SK-N-SH (cell line): ENCODE results near the gene S1PR3. TPM values are rescaled to one million over a fixed set of nuclear protein-coding genes. Genes with fewer than 3 reads are reported as not detected.

Source experiments
- CTCF ChIA-PET: fragments of 300-600, 350-600 bp; formaldehyde crosslinking; extraction: SDS; loops from one replicate; lab custom pipeline; 2021; lab: Yijun Ruan, JAX
- POLR2A ChIA-PET: fragments of 350-600 bp; sonication (Branson Sonifier 250); formaldehyde crosslinking; extraction: SDS; loops from one replicate; lab custom pipeline; 2020; ENCODE audit warnings: antibody characterized with exemption, inconsistent platforms; lab: Yijun Ruan, JAX
- DNase-seq: peaks from one replicate; pipeline ENCODE4 v3.0.0; 2012
- H2AFZ ChIP-seq: fragments of 200-600 bp; sonication (generic); 2 replicates; pipeline ENCODE4 v1.8.1; 2016; ENCODE audit warnings: antibody characterized with exemption, mild to moderate bottlenecking, low read depth
- H3F3A ChIP-seq: fragments of 200-600 bp; sonication (generic); replicated peaks from 2 replicates; pipeline ENCODE3; 2016; ENCODE audit warnings: antibody characterized with exemption, mild to moderate bottlenecking; ENCODE audit not compliant: insufficient read depth
- H3K27ac ChIP-seq, 2 experiments: fragments of 200-500 bp in 1 of 2; fragments of 200-600 bp in 1 of 2; sonication (Bioruptor generic) in 1 of 2; sonication (generic), shearing (Covaris generic) in 1 of 2; 2 replicates each; pipeline versions ENCODE4 v1.5.1 to v1.6.1; 2014 to 2016; ENCODE audit warnings: low read depth in 2 of 2, inconsistent platforms in 1 of 2, low read length in 1 of 2, mild to moderate bottlenecking in 1 of 2, mixed read lengths in 1 of 2
- H3K27me3 ChIP-seq: fragments of 200-600 bp; sonication (generic), shearing (Covaris generic); 2 replicates; pipeline ENCODE4 v1.6.1; 2016; ENCODE audit warnings: mixed run types; ENCODE audit not compliant: insufficient read depth
- H3K36me3 ChIP-seq, 2 experiments: fragments of 200-500 bp in 1 of 2; fragments of 200-600 bp in 1 of 2; sonication (Bioruptor generic) in 1 of 2; sonication (generic) in 1 of 2; replicated peaks in 1 of 2; 2 replicates each; pipeline versions ENCODE3 to v1.5.1; 2014 to 2016; ENCODE audit warnings: low read length in 1 of 2, mild to moderate bottlenecking in 1 of 2; ENCODE audit not compliant: insufficient read depth in 2 of 2, control insufficient read depth in 1 of 2
- H3K4me1 ChIP-seq, 2 experiments: fragments of 200-500 bp in 1 of 2; fragments of 200-600 bp in 1 of 2; sonication (Bioruptor generic) in 1 of 2; sonication (generic), shearing (Covaris generic) in 1 of 2; 2 replicates each; pipeline versions ENCODE4 v1.5.1 to v1.6.1; 2014 to 2016; ENCODE audit warnings: low read depth in 1 of 2, low read length in 1 of 2, mixed run types in 1 of 2; ENCODE audit not compliant: insufficient read depth in 2 of 2, control insufficient read depth in 1 of 2
- H3K4me2 ChIP-seq: fragments of 200-600 bp; sonication (generic), shearing (Covaris generic); 2 replicates; pipeline ENCODE4 v1.6.1; 2017; ENCODE audit warnings: mixed run types
- H3K4me3 ChIP-seq, 2 experiments: fragments of 200-500 bp in 1 of 2; fragments of 200-600 bp in 1 of 2; sonication (Bioruptor generic) in 1 of 2; sonication (generic), shearing (Covaris generic) in 1 of 2; 2 replicates each; pipeline versions ENCODE4 v1.5.1 to v1.8.1; 2014 to 2016; ENCODE audit warnings: low read depth in 2 of 2, inconsistent platforms in 1 of 2, low read length in 1 of 2, mild to moderate bottlenecking in 1 of 2, mixed read lengths in 1 of 2, moderate library complexity in 1 of 2
- H3K79me2 ChIP-seq: fragments of 200-600 bp; sonication (generic); 2 replicates; pipeline ENCODE4 v1.8.1; 2017; ENCODE audit warnings: mild to moderate bottlenecking; ENCODE audit not compliant: insufficient read depth
- H3K9ac ChIP-seq: fragments of 200-600 bp; sonication (generic); 2 replicates; pipeline ENCODE4 v1.6.1; 2017; ENCODE audit warnings: mixed run types
- H3K9me2 ChIP-seq: fragments of 200-600 bp; sonication (generic); 2 replicates; pipeline ENCODE4 v1.6.1; 2017; ENCODE audit warnings: mixed run types
- H3K9me3 ChIP-seq: fragments of 200-600 bp; sonication (generic); 2 replicates; pipeline ENCODE4 v1.6.1; 2017; ENCODE audit warnings: mixed run types, mild to moderate bottlenecking, moderate library complexity
- H4K20me1 ChIP-seq: fragments of 200-600 bp; sonication (generic); 2 replicates; pipeline ENCODE4 v1.6.1; 2017; ENCODE audit warnings: mild to moderate bottlenecking, mixed run types; ENCODE audit not compliant: insufficient read depth
- EP300 ChIP-seq, 2 experiments: IDR thresholded peaks; 2 replicates each; pipeline versions ENCODE4 v1.4.0 to v1.6.1; 2012; ENCODE audit warnings: borderline replicate concordance in 1 of 2, low read depth in 1 of 2, low read length in 1 of 2
- FOSL2 ChIP-seq: IDR thresholded peaks from 2 replicates; pipeline ENCODE4 v1.4.0; 2012; ENCODE audit warnings: low read depth, mild to moderate bottlenecking, moderate library complexity, borderline replicate concordance
- GATA2 ChIP-seq: sonication (generic); formaldehyde crosslinking; IDR thresholded peaks from 2 replicates; pipeline ENCODE4 v1.5.0; 2020; ENCODE audit warnings: mild to moderate bottlenecking, missing genetic modification reagents
- JUND ChIP-seq: IDR thresholded peaks from 2 replicates; pipeline ENCODE4 v1.4.0; 2012
- NFIC ChIP-seq: IDR thresholded peaks from 2 replicates; pipeline ENCODE4 v1.4.0; 2012; ENCODE audit warnings: borderline replicate concordance
- NRF1 ChIP-seq: IDR thresholded peaks from 2 replicates; pipeline ENCODE4 v1.6.1; 2012; ENCODE audit warnings: low read depth, mild to moderate bottlenecking, low read length
- RXRA ChIP-seq: IDR thresholded peaks from 2 replicates; pipeline ENCODE4 v1.4.0; 2012; ENCODE audit warnings: low read depth, mild to moderate bottlenecking, borderline replicate concordance
- SIN3A ChIP-seq: IDR thresholded peaks from 2 replicates; pipeline ENCODE4 v1.6.1; 2012; ENCODE audit warnings: low read depth, mild to moderate bottlenecking, low read length, moderate library complexity, borderline replicate concordance
- TCF12 ChIP-seq: IDR thresholded peaks from 2 replicates; pipeline ENCODE4 v1.4.0; 2012
- WGBS: methylation state at CpG from one replicate; pipeline ENCODE4 v1.1.6; 2017; ENCODE audit warnings: low lambda C conversion rate; 5-methylcytosine and 5-hydroxymethylcytosine counted together
- polyA plus RNA-seq, 3 experiments: library from polyadenylated mRNA; depleted of rRNA; stranded (reverse); fragments of >200 nt; gene quantifications; 2 replicates each; pipeline ENCODE4 v1.2.3, GENCODE V29; 2012
- TF ChIP-seq, protein P1 (sequence below): IDR thresholded peaks from 2 replicates; pipeline ENCODE4; 2012
- TF ChIP-seq, protein P2 (sequence below): IDR thresholded peaks from 2 replicates; pipeline ENCODE4 v1.4.0; 2012; ENCODE audit warnings: low read depth
- TF ChIP-seq, protein P3 (sequence below): IDR thresholded peaks from 2 replicates; pipeline ENCODE4 v1.6.1; 2012; ENCODE audit warnings: mild to moderate bottlenecking, low read depth, low read length, moderate library complexity

The S1PR3 gene
- polyA plus RNA-seq, 1 of the 3 experiments (the other 2 are of a cell fraction): 2.5 TPM

DNA sequence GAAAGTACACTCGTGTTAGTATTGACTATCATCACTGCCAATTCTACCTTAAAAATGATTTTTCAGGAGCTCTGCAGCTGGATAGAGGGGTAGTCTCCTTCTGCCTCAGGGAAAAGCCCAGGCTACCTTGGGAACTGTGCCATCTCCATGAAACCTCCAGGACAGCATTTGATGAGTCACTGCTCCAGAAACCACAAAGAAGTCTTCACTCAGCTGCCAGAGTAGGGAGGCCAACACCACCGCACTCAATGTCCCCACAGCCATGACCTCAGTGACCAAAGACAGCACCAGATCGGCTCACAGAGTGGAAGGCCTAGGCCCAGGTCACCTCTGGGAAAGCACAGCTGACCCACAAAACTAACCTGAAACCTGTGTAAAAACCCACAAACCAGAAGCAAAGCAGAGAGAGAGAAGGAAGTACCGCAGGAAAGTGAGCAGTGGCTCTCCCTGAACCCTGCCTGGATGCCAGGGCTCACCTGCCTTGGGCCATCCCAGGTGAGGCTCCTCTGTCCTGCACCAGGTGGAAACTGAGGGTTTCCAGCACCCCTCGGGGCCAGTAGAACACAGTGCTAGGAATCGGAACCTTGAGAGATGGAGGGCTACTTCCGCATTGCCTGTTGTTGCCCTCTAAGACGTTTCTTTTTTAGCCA, 30.0 kb downstream of the S1PR3 start:
- peak; percentile 40; the same call in 1 of the 2 replicates for TF ChIP-seq RXRA
- peak; percentile 70 for TF ChIP-seq TCF12
- peak; percentile 92 for TF ChIP-seq FOSL2
- peak; percentile 80 for TF ChIP-seq JUND
- peak; percentile 87 for TF ChIP-seq NFIC
- peak in 1 of 2 experiments; percentile 69; a peak in 1 of 4 replicates for TF ChIP-seq EP300 (IDR thresholded peaks at IDR 0.05; ENCODE audit: borderline replicate concordance in 1 of 2, low read depth in 1 of 2, low read length in 1 of 2)
- no peak for TF ChIP-seq GATA2 (CRISPR knock-in tag)
- TF ChIP-seq SIN3A: no peak
- TF ChIP-seq, protein P1, sequence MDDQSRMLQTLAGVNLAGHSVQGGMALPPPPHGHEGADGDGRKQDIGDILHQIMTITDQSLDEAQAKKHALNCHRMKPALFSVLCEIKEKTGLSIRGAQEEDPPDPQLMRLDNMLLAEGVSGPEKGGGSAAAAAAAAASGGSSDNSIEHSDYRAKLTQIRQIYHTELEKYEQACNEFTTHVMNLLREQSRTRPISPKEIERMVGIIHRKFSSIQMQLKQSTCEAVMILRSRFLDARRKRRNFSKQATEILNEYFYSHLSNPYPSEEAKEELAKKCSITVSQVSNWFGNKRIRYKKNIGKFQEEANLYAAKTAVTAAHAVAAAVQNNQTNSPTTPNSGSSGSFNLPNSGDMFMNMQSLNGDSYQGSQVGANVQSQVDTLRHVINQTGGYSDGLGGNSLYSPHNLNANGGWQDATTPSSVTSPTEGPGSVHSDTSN: peak; percentile 63
- TF ChIP-seq, protein P2, sequence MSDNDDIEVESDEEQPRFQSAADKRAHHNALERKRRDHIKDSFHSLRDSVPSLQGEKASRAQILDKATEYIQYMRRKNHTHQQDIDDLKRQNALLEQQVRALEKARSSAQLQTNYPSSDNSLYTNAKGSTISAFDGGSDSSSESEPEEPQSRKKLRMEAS: 0 out of 2 replicates have a peak, but pooled peaks have one; percentile 37
- TF ChIP-seq, protein P3, sequence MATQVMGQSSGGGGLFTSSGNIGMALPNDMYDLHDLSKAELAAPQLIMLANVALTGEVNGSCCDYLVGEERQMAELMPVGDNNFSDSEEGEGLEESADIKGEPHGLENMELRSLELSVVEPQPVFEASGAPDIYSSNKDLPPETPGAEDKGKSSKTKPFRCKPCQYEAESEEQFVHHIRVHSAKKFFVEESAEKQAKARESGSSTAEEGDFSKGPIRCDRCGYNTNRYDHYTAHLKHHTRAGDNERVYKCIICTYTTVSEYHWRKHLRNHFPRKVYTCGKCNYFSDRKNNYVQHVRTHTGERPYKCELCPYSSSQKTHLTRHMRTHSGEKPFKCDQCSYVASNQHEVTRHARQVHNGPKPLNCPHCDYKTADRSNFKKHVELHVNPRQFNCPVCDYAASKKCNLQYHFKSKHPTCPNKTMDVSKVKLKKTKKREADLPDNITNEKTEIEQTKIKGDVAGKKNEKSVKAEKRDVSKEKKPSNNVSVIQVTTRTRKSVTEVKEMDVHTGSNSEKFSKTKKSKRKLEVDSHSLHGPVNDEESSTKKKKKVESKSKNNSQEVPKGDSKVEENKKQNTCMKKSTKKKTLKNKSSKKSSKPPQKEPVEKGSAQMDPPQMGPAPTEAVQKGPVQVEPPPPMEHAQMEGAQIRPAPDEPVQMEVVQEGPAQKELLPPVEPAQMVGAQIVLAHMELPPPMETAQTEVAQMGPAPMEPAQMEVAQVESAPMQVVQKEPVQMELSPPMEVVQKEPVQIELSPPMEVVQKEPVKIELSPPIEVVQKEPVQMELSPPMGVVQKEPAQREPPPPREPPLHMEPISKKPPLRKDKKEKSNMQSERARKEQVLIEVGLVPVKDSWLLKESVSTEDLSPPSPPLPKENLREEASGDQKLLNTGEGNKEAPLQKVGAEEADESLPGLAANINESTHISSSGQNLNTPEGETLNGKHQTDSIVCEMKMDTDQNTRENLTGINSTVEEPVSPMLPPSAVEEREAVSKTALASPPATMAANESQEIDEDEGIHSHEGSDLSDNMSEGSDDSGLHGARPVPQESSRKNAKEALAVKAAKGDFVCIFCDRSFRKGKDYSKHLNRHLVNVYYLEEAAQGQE: peak; percentile 78
- no peak for TF ChIP-seq NRF1
- 87% methylated on average over 6 of the region's 8 CpGs for WGBS
- H3K79me2 ChIP-seq: no peaks in the 10 kb centered on the region
- H3K4me1 ChIP-seq: peaks cover 4 to 27% of the 10 kb centered on the region in 2 experiments; a peak in 3 of 4 replicates
- H4K20me1 ChIP-seq: no peaks in the 10 kb centered on the region
- peaks cover 6% of the 10 kb centered on the region for H3F3A ChIP-seq
- H2AFZ ChIP-seq: no peak overlapping the region
- POLR2A ChIA-PET: no interaction called here
- H3K27ac ChIP-seq: peak overlapping the region in 1 of 2 experiments; percentile 70; a peak in 1 of 4 replicates
- H3K9me3 ChIP-seq: no peaks in the 10 kb centered on the region
- H3K9me2 ChIP-seq: no peaks in the 10 kb centered on the region
- CTCF ChIA-PET: interaction anchor here (1.4 kb wide), 1 partner anchor 10 kb away, joined by 3 read pairs; no protein-coding TSS in a partner anchor
- DNase-seq: no peak
- H3K27me3 ChIP-seq: no peaks in the 10 kb centered on the region
- no peak overlapping the region for H3K9ac ChIP-seq
- H3K4me2 ChIP-seq: peak overlapping the region; percentile 65
- H3K4me3 ChIP-seq: no peak overlapping the region
- H3K36me3 ChIP-seq: peaks cover 0 to 15% of the 10 kb centered on the region in 2 experiments
